GM12872 (cell line): ENCODE results near the gene KIAA1217.

ENCODE experiments used
- CTCF ChIP-seq: IDR thresholded peaks from 3 replicates; pipeline ENCODE4 v1.5.1; 2011; ENCODE audit warnings: low read depth, mild to moderate bottlenecking, low read length, moderate library complexity; ENCODE audit not compliant: insufficient read depth

KIAA1217 gene

GRCh38 chr10:24449321-24449740 is 240.4 kb downstream of the KIAA1217 start:
- no peak for TF ChIP-seq CTCF

- TF ChIP-seq CTCF = no peak
Observed at GRCh38 chr10:24449769-24450310, 240.9 kb downstream of the KIAA1217 start.

- TF ChIP-seq CTCF = no peak
Observed at GRCh38 chr10:24451325-24451820, 242.4 kb downstream of the KIAA1217 start.

GRCh38 chr10:24452030-24452429 is 243.1 kb downstream of the KIAA1217 start:
- no peak for TF ChIP-seq CTCF

GRCh38 chr10:24453404-24453830 is 244.5 kb downstream of the KIAA1217 start:
- no peak for TF ChIP-seq CTCF

- no peak for TF ChIP-seq CTCF
Observed at GRCh38 chr10:24453973-24454372, 245.0 kb downstream of the KIAA1217 start.

- TF ChIP-seq CTCF = no peak
Observed at GRCh38 chr10:24455447-24455846, 246.5 kb downstream of the KIAA1217 start.
